IMR-90 (cell line): ENCODE results near the gene AP3B1. TPM values are rescaled to one million over a fixed set of nuclear protein-coding genes. Genes with fewer than 3 reads are reported as not detected.

Experiments used
- ATAC-seq: fragments of 200-7000 bp; cut with Tn5 transposase; 2 replicates; pipeline ENCODE4 v1.9.1; 2020; ENCODE audit warnings: low read depth, mild to moderate bottlenecking, moderate library complexity
- BruUV-seq: library from RNA; stranded (reverse); fragments of 400-500 nt; replicated peaks from 2 replicates; lab custom pipeline; 2021; lab: Mats Ljungman, UMichigan
- CTCF ChIA-PET: fragments of 300-600 bp; formaldehyde crosslinking; extraction: SDS; loops from one replicate; lab custom pipeline; 2021; ENCODE audit warnings: antibody characterized with exemption; lab: Yijun Ruan, JAX
- POLR2A ChIA-PET: fragments of 300-600 bp; sonication (Branson Sonifier 250); formaldehyde crosslinking; loops from one replicate; lab custom pipeline; 2022; ENCODE audit warnings: antibody characterized with exemption; ENCODE audit not compliant: unreplicated experiment; lab: Charles Lee
- DNase-seq: peaks from one replicate; pipeline ENCODE4 v3.0.0; 2013
- H2AFZ ChIP-seq: replicated peaks from 2 replicates; pipeline ENCODE3; 2013; ENCODE audit warnings: low read length, mild to moderate bottlenecking; ENCODE audit not compliant: poor library complexity
- H2AK5ac ChIP-seq: 2 replicates; pipeline ENCODE4 v1.6.1; 2013; ENCODE audit warnings: low read depth, low read length, inconsistent platforms
- H2AK9ac ChIP-seq: replicated peaks from 2 replicates; pipeline ENCODE3; 2013; ENCODE audit warnings: mild to moderate bottlenecking, low read depth, low read length, moderate library complexity; ENCODE audit not compliant: poor library complexity
- H2BK120ac ChIP-seq: 2 replicates; pipeline ENCODE4 v1.6.1; 2013; ENCODE audit warnings: low read depth, low read length, inconsistent platforms
- H2BK15ac ChIP-seq: 3 replicates; pipeline ENCODE4 v1.6.1; 2013; ENCODE audit warnings: low read depth, low read length, inconsistent platforms
- H2BK20ac ChIP-seq: 2 replicates; pipeline ENCODE4 v1.6.1; 2013; ENCODE audit warnings: low read depth, mild to moderate bottlenecking, inconsistent platforms, low read length, moderate library complexity
- H2BK5ac ChIP-seq: 2 replicates; pipeline ENCODE4 v1.6.1; 2013; ENCODE audit warnings: mild to moderate bottlenecking, low read depth, low read length, inconsistent platforms; ENCODE audit not compliant: poor library complexity, severe bottlenecking
- H3K14ac ChIP-seq: replicated peaks from 2 replicates; pipeline ENCODE4 v1.6.1; 2013; ENCODE audit warnings: low read depth, low read length, inconsistent platforms
- H3K18ac ChIP-seq: 2 replicates; pipeline ENCODE4 v1.6.1; 2013; ENCODE audit warnings: low read depth, low read length, control low read depth
- H3K23ac ChIP-seq: 2 replicates; pipeline ENCODE4 v1.6.1; 2013; ENCODE audit warnings: low read depth, low read length, inconsistent platforms
- H3K27ac ChIP-seq: 2 replicates; pipeline ENCODE4 v1.5.1; 2013; ENCODE audit warnings: mild to moderate bottlenecking, control low read depth, low read length; ENCODE audit not compliant: insufficient read depth
- H3K27me3 ChIP-seq: 2 replicates; pipeline ENCODE4 v1.6.1; 2013; ENCODE audit warnings: low read length; ENCODE audit not compliant: control insufficient read depth, insufficient read depth
- H3K36me3 ChIP-seq: 2 replicates; pipeline ENCODE4 v1.6.1; 2013; ENCODE audit warnings: low read length, mixed read lengths; ENCODE audit not compliant: control insufficient read depth, insufficient read depth
- H3K4ac ChIP-seq: 2 replicates; pipeline ENCODE4 v1.6.1; 2013; ENCODE audit warnings: low read depth, low read length, inconsistent platforms
- H3K4me1 ChIP-seq: 2 replicates; pipeline ENCODE4 v1.6.1; 2013; ENCODE audit warnings: low read length, mixed read lengths; ENCODE audit not compliant: control insufficient read depth, insufficient read depth
- H3K4me2 ChIP-seq: 2 replicates; pipeline ENCODE4 v1.6.1; 2013; ENCODE audit warnings: low read depth, mild to moderate bottlenecking, control low read depth, low read length, moderate library complexity
- H3K4me3 ChIP-seq: 2 replicates; pipeline ENCODE4 v1.5.1; 2013; ENCODE audit warnings: low read depth, mild to moderate bottlenecking, control low read depth, low read length, moderate library complexity; ENCODE audit not compliant: insufficient read depth
- H3K56ac ChIP-seq: 2 replicates; pipeline ENCODE4 v1.6.1; 2013; ENCODE audit warnings: low read length, inconsistent platforms; ENCODE audit not compliant: insufficient read depth; ENCODE audit errors: extremely low read depth
- H3K79me1 ChIP-seq, 2 experiments: 2 replicates each; pipeline ENCODE4 v1.6.1; 2013; ENCODE audit warnings: low read length in 2 of 2, inconsistent platforms in 1 of 2, low read depth in 1 of 2
- H3K9ac ChIP-seq: 2 replicates; pipeline ENCODE4 v1.6.1; 2013; ENCODE audit warnings: low read depth, low read length, control low read depth
- H3K9me1 ChIP-seq: 2 replicates; pipeline ENCODE4 v1.6.1; 2013; ENCODE audit warnings: low read length, inconsistent platforms; ENCODE audit not compliant: insufficient read depth
- H3K9me3 ChIP-seq: 2 replicates; pipeline ENCODE4 v1.6.1; 2013; ENCODE audit warnings: low read length; ENCODE audit not compliant: control insufficient read depth, insufficient read depth
- H4K20me1 ChIP-seq: 2 replicates; pipeline ENCODE4 v1.6.1; 2013; ENCODE audit warnings: low read length, inconsistent platforms; ENCODE audit not compliant: insufficient read depth
- H4K5ac ChIP-seq: 2 replicates; pipeline ENCODE4 v1.6.1; 2013; ENCODE audit warnings: mild to moderate bottlenecking, low read depth, low read length, control low read depth
- H4K8ac ChIP-seq, 2 experiments: 2 replicates each; pipeline ENCODE4 v1.6.1; 2013; ENCODE audit warnings: low read depth in 2 of 2, low read length in 2 of 2, control low read depth in 1 of 2, inconsistent platforms in 1 of 2
- H4K91ac ChIP-seq: 2 replicates; pipeline ENCODE4 v1.6.1; 2013; ENCODE audit warnings: low read depth, low read length, inconsistent platforms; ENCODE audit not compliant: insufficient read depth
- BHLHE40 ChIP-seq: fragments of 150-350 bp; IDR thresholded peaks from 2 replicates; pipeline ENCODE4 v1.6.1; 2016; ENCODE audit warnings: mild to moderate bottlenecking, low read depth, low read length
- CEBPB ChIP-seq: IDR thresholded peaks from 2 replicates; pipeline ENCODE4 v1.6.1; 2012; ENCODE audit warnings: low read depth, low read length, improper control_type of control experiment
- CHD1 ChIP-seq: IDR thresholded peaks from 2 replicates; pipeline ENCODE4 v1.6.1; 2012; ENCODE audit warnings: low read depth, low read length, improper control_type of control experiment
- CTCF ChIP-seq: conservative IDR thresholded peaks from 2 replicates; pipeline ENCODE4 v1.5.1; 2012; ENCODE audit warnings: mild to moderate bottlenecking, low read depth, low read length, improper control_type of control experiment
- ELK1 ChIP-seq: fragments of 150-350 bp; IDR thresholded peaks from 2 replicates; pipeline ENCODE4 v1.6.1; 2016; ENCODE audit warnings: low read depth, mild to moderate bottlenecking, low read length, moderate library complexity, borderline replicate concordance
- FOS ChIP-seq: fragments of 150-350 bp; IDR thresholded peaks from 2 replicates; pipeline ENCODE4 v1.6.1; 2016; ENCODE audit warnings: low read depth, low read length
- MAFK ChIP-seq: IDR thresholded peaks from 2 replicates; pipeline ENCODE4 v1.6.1; 2012; ENCODE audit warnings: low read depth, low read length, improper control_type of control experiment
- MAZ ChIP-seq: IDR thresholded peaks from 2 replicates; pipeline ENCODE4 v1.6.1; 2012; ENCODE audit warnings: low read depth, mild to moderate bottlenecking, low read length, improper control_type of control experiment, moderate library complexity, borderline replicate concordance
- MXI1 ChIP-seq: IDR thresholded peaks from 2 replicates; pipeline ENCODE4 v1.6.1; 2012; ENCODE audit warnings: low read depth, mild to moderate bottlenecking, low read length, moderate library complexity, borderline replicate concordance
- NFE2L2 ChIP-seq: fragments of 150-350 bp; IDR thresholded peaks from 2 replicates; pipeline ENCODE4 v1.6.1; 2016; ENCODE audit warnings: low read depth, mild to moderate bottlenecking, low read length
- POLR2A ChIP-seq: IDR thresholded peaks from 2 replicates; pipeline ENCODE4 v1.6.1; 2012; ENCODE audit warnings: mild to moderate bottlenecking, low read depth, low read length
- RAD21 ChIP-seq: IDR thresholded peaks from 2 replicates; pipeline ENCODE4 v1.6.1; 2012; ENCODE audit warnings: low read length, improper control_type of control experiment
- RCOR1 ChIP-seq: IDR thresholded peaks from 2 replicates; pipeline ENCODE4 v1.6.1; 2012; ENCODE audit warnings: mild to moderate bottlenecking, low read length, improper control_type of control experiment; ENCODE audit not compliant: insufficient replicate concordance
- RFX5 ChIP-seq: IDR thresholded peaks from 2 replicates; pipeline ENCODE4 v1.8.0; 2012; ENCODE audit warnings: low read depth, mild to moderate bottlenecking, low read length, moderate library complexity
- SMC3 ChIP-seq: fragments of 150-350 bp; IDR thresholded peaks from 2 replicates; pipeline ENCODE4 v1.6.1; 2016; ENCODE audit warnings: low read depth, mild to moderate bottlenecking, antibody characterized with exemption, low read length, moderate library complexity
- USF2 ChIP-seq: fragments of 150-350 bp; IDR thresholded peaks from 2 replicates; pipeline ENCODE4 v1.6.1; 2017; ENCODE audit warnings: mild to moderate bottlenecking, antibody characterized with exemption, low read length, low read depth
- dilution Hi-C: fragments of 300-500 bp; cut with HindIII; formaldehyde crosslinking; loops from one replicate; pipeline ENCODE4 v1.14.3; 2018; ENCODE audit warnings: low sequenced_read_pairs; ENCODE audit not compliant: unreplicated experiment
- in situ Hi-C: fragments of 300-500 bp; cut with MboI; formaldehyde crosslinking; loops from 3 replicates; pipeline ENCODE4 v1.14.3; 2019; ENCODE audit warnings: low sequenced_read_pairs, inconsistent platforms, mixed read lengths
- intact Hi-C: fragments of 100-400 bp; cut with micrococcal nuclease; formaldehyde crosslinking; loops from 2 replicates; pipeline ENCODE4 v1.10.0; 2022
- polyA plus RNA-seq, 3 experiments: library from polyadenylated mRNA; depleted of rRNA; stranded (reverse); fragments of >200 nt; gene quantifications; 2 replicates each; pipeline ENCODE4 v1.2.3, GENCODE V29; 2012; ENCODE audit warnings: low replicate concordance in 1 of 3
- total RNA-seq: library from RNA; depleted of rRNA; stranded (reverse); fragments of >200 nt; gene quantifications from 2 replicates; pipeline ENCODE4 v1.2.3, GENCODE V29; 2012

AP3B1 gene
- total and polyA plus RNA-seq, 2 of the 4 experiments (the other 2 are of a cell fraction), result 33.1 to 59.0 TPM

DNA sequence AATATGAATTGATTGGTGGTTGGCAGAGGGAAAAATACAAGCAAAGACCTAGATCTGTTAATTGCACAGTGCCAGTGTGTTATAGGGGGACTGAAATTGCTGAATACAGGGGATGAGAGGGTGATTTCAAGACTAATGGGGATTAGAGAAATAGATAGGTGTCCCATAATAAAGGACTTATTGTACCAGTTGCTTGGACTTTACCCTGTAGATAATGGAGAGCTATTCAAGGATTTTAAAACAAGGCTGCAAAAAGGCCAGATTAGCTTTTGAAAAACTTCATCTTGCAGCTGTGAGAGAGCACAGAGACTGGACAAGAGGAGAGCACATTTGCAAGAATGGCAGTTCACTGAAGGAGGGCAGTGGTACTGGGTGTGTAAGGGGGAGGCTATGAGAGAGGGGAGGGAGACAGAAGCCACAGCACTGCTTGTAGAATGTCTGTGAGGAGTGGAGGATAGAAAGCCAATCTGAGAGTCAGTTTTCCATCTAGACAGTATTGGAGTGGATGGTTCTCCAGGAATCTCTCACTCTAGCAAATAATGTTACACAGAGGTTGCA lies 37.1 kb upstream of the AP3B1 start:
- Histone ChIP-seq H4K91ac (no peak overlapping the region), H3K4ac (no peak overlapping the region), H3K9me3 (no peaks in the 10 kb centered on the region), H3K4me3 (no peak overlapping the region), H2BK15ac (no peak overlapping the region), H3K23ac (no peak overlapping the region), H3K18ac (no peak overlapping the region), H3K56ac (no peak overlapping the region), H3K27ac (no peak overlapping the region), H3K14ac (no peak overlapping the region), H3K27me3 (no peaks in the 10 kb centered on the region), H3K9me1 (0 out of 2 replicates have a peak, but pooled peaks cover 2% of the 10 kb centered on the region), H3K79me1 (no peaks in the 10 kb centered on the region), H3K4me1 (peaks cover 2% of the 10 kb centered on the region; the same call in 1 of the 2 replicates), H3K4me2 (no peak overlapping the region), H3K36me3 (no peaks in the 10 kb centered on the region), H2AK9ac (no peak overlapping the region), H2BK5ac (no peak overlapping the region), H2AFZ (no peak overlapping the region), H4K8ac (no peak overlapping the region), H4K5ac (no peak overlapping the region), H3K9ac (no peak overlapping the region), H2BK20ac (no peak overlapping the region), H2BK120ac (no peak overlapping the region), H2AK5ac (no peak overlapping the region), H4K20me1 (no peaks in the 10 kb centered on the region)
- no peak for DNase-seq
- POLR2A ChIA-PET, result no interaction called here
- in situ Hi-C loops (no loop called here), intact Hi-C loops (no loop called here), dilution Hi-C loops (no loop called here)
- no TSS peak for BruUV-seq
- ATAC-seq, result no peak
- CTCF ChIA-PET, result interaction anchor here (1.6 kb wide), 1 partner anchor 11 kb away, joined by 6 read pairs; no protein-coding TSS in a partner anchor
- no peak for TF ChIP-seq RAD21
- no peak for TF ChIP-seq RFX5
- TF ChIP-seq MAFK, result no peak
- TF ChIP-seq SMC3, result no peak
- TF ChIP-seq MXI1, result no peak
- no peak for TF ChIP-seq ELK1
- no peak for TF ChIP-seq BHLHE40
- no peak for TF ChIP-seq MAZ
- no peak for TF ChIP-seq NFE2L2
- no peak for TF ChIP-seq POLR2A
- TF ChIP-seq CTCF, result no peak
- TF ChIP-seq CHD1, result no peak
- TF ChIP-seq USF2, result no peak
- no peak for TF ChIP-seq RCOR1
- no peak for TF ChIP-seq CEBPB
- TF ChIP-seq FOS, result no peak
